ENCODE data around the gene CRPPA. TPM values are rescaled to one million over a fixed set of nuclear protein-coding genes. Genes with fewer than 3 reads are reported as not detected.

The CRPPA gene
- total and polyA plus RNA-seq, 11 donors = 0.98 to 8.5 (median 6.0) TPM

GRCh38 chr7:16416289-16417282 lies 4.8 kb downstream of the CRPPA start:
- TF ChIP-seq POLR2A (IDR thresholded peaks at IDR 0.05) (no peak), CTCF (IDR thresholded peaks at IDR 0.05) (no peak)

GRCh38 chr7:16412274-16413254 lies 8.8 kb downstream of the CRPPA start:
- Histone ChIP-seq H3K4me3 (peak overlapping the region in 2 of 12 donors; percentile 2 to 23), H3K27ac (peak overlapping the region in 3 of 12 donors; percentile 20 to 65 (median 53)), H3K36me3 (no peaks in the 10 kb centered on the region), H3K27me3 (no peaks in the 10 kb centered on the region), H3K9me3 (no peaks in the 10 kb centered on the region), H3K4me1 (peaks cover 0 to 16% (median 1%) of the 10 kb centered on the region in 12 donors)
- ATAC-seq = peak; percentile 80 to 87 (median 86)
- peak in 4 of 5 donors; percentile 30 to 49 (median 44) for DNase-seq
- intact Hi-C loops (cut with DNase I) = no loop called here
- 66 to 74% (median 72%) methylated on average over 8 of the region's 8 CpGs for WGBS, 4 donors
- TF ChIP-seq CTCF (IDR thresholded peaks at IDR 0.05) (no peak), POLR2A (IDR thresholded peaks at IDR 0.05) (no peak)

More at GRCh38 chr7:16416289-16417282, 4.8 kb downstream of the CRPPA start:
- Histone ChIP-seq H3K9me3 (no peaks in the 10 kb centered on the region), H3K36me3 (no peaks in the 10 kb centered on the region), H3K27ac (no peak overlapping the region), H3K4me1 (peaks cover 0 to 24% (median 10%) of the 10 kb centered on the region in 12 donors), H3K27me3 (no peaks in the 10 kb centered on the region), H3K4me3 (no peak overlapping the region)
- intact Hi-C loops (cut with DNase I) = no loop called here
- WGBS, 4 donors = 81 to 91% (median 85%) methylated on average over 7 of the region's 7 CpGs
- ATAC-seq (no peak), DNase-seq (no peak)

GRCh38 chr7:16411391-16411790 lies 9.9 kb downstream of the CRPPA start:
- DNase-seq (no peak), ATAC-seq (no peak)
- H3K9me3 ChIP-seq = no peaks in the 10 kb centered on the region
- no peaks in the 10 kb centered on the region for H3K36me3 ChIP-seq
- peaks cover 0 to 16% (median 1%) of the 10 kb centered on the region in 12 donors for H3K4me1 ChIP-seq
- no peak overlapping the region for H3K27ac ChIP-seq
- WGBS, 4 donors = 96 to 99% (median 98%) methylated on average over 2 of the region's 2 CpGs
- no peak for TF ChIP-seq CTCF (IDR thresholded peaks at IDR 0.05)
- TF ChIP-seq POLR2A (IDR thresholded peaks at IDR 0.05) = no peak
- H3K4me3 ChIP-seq = no peak overlapping the region
- peaks cover 0 to under 1% (median 0%) of the 10 kb centered on the region in 9 donors for H3K27me3 ChIP-seq
- intact Hi-C loops (cut with DNase I) = no loop called here
